ENCODE measurements around the gene ETV6.
A peak's percentile ranks its signal among the peaks of the same experiment; 100 is the strongest.

ETV6 gene

GRCh38 chr12:11697131-11697530 is 47.7 kb downstream of the ETV6 start:
- no peak for DNase-seq

- no peak for DNase-seq
Observed at GRCh38 chr12:11697670-11698387, 48.4 kb downstream of the ETV6 start.

- DNase-seq: no peak
Observed at GRCh38 chr12:11698729-11699128, 49.3 kb downstream of the ETV6 start.

GRCh38 chr12:11701433-11701832 is 52.0 kb downstream of the ETV6 start:
- no peak for DNase-seq

GRCh38 chr12:11702959-11703358 is 53.5 kb downstream of the ETV6 start:
- no peak for DNase-seq

GRCh38 chr12:11703378-11703777 is 53.9 kb downstream of the ETV6 start:
- DNase-seq: no peak

GRCh38 chr12:11704089-11704488 is 54.6 kb downstream of the ETV6 start:
- DNase-seq: no peak

GRCh38 chr12:11705010-11705409 is 55.5 kb downstream of the ETV6 start:
- DNase-seq: no peak

GRCh38 chr12:11706509-11707379 is 57.3 kb downstream of the ETV6 start:
- DNase-seq: no peak

- DNase-seq: no peak
Observed at GRCh38 chr12:11707535-11707934, 58.1 kb downstream of the ETV6 start.

GRCh38 chr12:11709513-11709912 is 60.0 kb downstream of the ETV6 start:
- no peak for DNase-seq

GRCh38 chr12:11710431-11710830 is 61.0 kb downstream of the ETV6 start:
- no peak for DNase-seq

- no peak for DNase-seq
Observed at GRCh38 chr12:11710906-11711305, 61.4 kb downstream of the ETV6 start.

- DNase-seq: no peak
Observed at GRCh38 chr12:11711651-11712327, 62.3 kb downstream of the ETV6 start.

- no peak for DNase-seq
Observed at GRCh38 chr12:11712491-11712890, 63.0 kb downstream of the ETV6 start.

- no peak for DNase-seq
Observed at GRCh38 chr12:11713202-11713601, 63.7 kb downstream of the ETV6 start.

- no peak for DNase-seq
Observed at GRCh38 chr12:11714626-11715025, 65.2 kb downstream of the ETV6 start.

GRCh38 chr12:11715621-11716020 is 66.1 kb downstream of the ETV6 start:
- no peak for DNase-seq

- no peak for DNase-seq
Observed at GRCh38 chr12:11716794-11717518, 67.5 kb downstream of the ETV6 start.

- no peak for DNase-seq
Observed at GRCh38 chr12:11717519-11717961, 68.1 kb downstream of the ETV6 start.

GRCh38 chr12:11718105-11718504 is 68.6 kb downstream of the ETV6 start:
- DNase-seq: no peak

- DNase-seq: no peak
Observed at GRCh38 chr12:11718768-11719253, 69.3 kb downstream of the ETV6 start.

GRCh38 chr12:11719678-11720099 is 70.2 kb downstream of the ETV6 start:
- DNase-seq: peak; percentile 34 to 78

Data from SW 1271 (cell line).